B cell (primary cell): ENCODE data around the gene CFAP20DC.

Source experiments
- EZH2 ChIP-seq: IDR thresholded peaks from 2 replicates; pipeline ENCODE4 v1.6.1; 2012; ENCODE audit warnings: borderline replicate concordance, low read depth, mild to moderate bottlenecking, moderate library complexity, low read length; ENCODE audit not compliant: insufficient read depth, poor library complexity, severe bottlenecking
- TF ChIP-seq, protein P1 (sequence below): fragments of 200-600 bp; IDR thresholded peaks from one replicate; pipeline ENCODE4 v1.8.0; 2022; ENCODE audit warnings: antibody characterized with exemption, mild to moderate bottlenecking

DNA sequence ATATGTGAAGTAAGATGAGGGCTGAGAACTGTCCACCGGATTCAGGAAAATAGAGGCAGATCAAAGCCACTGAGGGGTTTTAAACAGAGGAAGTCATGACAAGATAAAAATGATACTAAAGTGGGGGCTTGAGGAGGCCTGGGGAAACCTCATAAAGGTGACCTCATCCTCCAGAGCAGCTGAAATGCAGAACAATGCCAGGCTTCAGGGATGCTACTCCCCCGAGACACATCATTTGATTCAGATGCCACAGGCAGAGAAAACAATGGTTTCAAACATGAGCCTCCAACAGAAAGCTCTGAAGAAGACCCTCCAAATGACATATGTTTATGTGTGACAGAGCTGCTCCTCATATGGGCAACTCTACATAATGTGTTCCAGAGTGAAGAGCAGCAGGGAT, 6.4 kb downstream of the CFAP20DC start:
- TF ChIP-seq, protein P1, sequence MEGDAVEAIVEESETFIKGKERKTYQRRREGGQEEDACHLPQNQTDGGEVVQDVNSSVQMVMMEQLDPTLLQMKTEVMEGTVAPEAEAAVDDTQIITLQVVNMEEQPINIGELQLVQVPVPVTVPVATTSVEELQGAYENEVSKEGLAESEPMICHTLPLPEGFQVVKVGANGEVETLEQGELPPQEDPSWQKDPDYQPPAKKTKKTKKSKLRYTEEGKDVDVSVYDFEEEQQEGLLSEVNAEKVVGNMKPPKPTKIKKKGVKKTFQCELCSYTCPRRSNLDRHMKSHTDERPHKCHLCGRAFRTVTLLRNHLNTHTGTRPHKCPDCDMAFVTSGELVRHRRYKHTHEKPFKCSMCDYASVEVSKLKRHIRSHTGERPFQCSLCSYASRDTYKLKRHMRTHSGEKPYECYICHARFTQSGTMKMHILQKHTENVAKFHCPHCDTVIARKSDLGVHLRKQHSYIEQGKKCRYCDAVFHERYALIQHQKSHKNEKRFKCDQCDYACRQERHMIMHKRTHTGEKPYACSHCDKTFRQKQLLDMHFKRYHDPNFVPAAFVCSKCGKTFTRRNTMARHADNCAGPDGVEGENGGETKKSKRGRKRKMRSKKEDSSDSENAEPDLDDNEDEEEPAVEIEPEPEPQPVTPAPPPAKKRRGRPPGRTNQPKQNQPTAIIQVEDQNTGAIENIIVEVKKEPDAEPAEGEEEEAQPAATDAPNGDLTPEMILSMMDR: no peak
- no peak for TF ChIP-seq EZH2
